HepG2 (cell line): ENCODE results near the gene TCFL5. TPM values are rescaled to one million over a fixed set of nuclear protein-coding genes. Genes with fewer than 3 reads are reported as not detected.
A peak's percentile ranks its signal among the peaks of the same experiment; 100 is the strongest.

Experiments used
- MAFK ChIP-seq, 2 experiments: IDR thresholded peaks in 1 of 2; conservative IDR thresholded peaks in 1 of 2; 2 replicates each; pipeline ENCODE4 v1.6.1; 2011; ENCODE audit warnings: improper control_type of control experiment in 2 of 2, low read length in 2 of 2
- MZF1 ChIP-seq: sonication (generic); formaldehyde crosslinking; IDR thresholded peaks from 2 replicates; pipeline ENCODE4 v1.8.1; 2023; ENCODE audit warnings: mild to moderate bottlenecking, missing genetic modification reagents, borderline replicate concordance
- PCBP1 ChIP-seq: fragments of 200-400 bp; formaldehyde crosslinking; IDR thresholded peaks from 2 replicates; pipeline ENCODE4 v1.6.1; 2017; ENCODE audit warnings: mild to moderate bottlenecking, low read depth, low read length, borderline replicate concordance
- PHF20 ChIP-seq: sonication (generic); formaldehyde crosslinking; IDR thresholded peaks from 2 replicates; pipeline ENCODE4 v1.5.0; 2020; ENCODE audit warnings: mild to moderate bottlenecking, missing genetic modification reagents
- PRPF4 ChIP-seq: fragments of 200-400 bp; formaldehyde crosslinking; IDR thresholded peaks from 2 replicates; pipeline ENCODE4 v1.6.1; 2016; ENCODE audit warnings: low read length, low read depth; ENCODE audit not compliant: poor library complexity, severe bottlenecking
- RORA ChIP-seq: sonication (generic); formaldehyde crosslinking; IDR thresholded peaks from 2 replicates; pipeline ENCODE4 v1.5.0; 2020; ENCODE audit warnings: mild to moderate bottlenecking, missing genetic modification reagents, moderate library complexity
- SIN3A ChIP-seq: IDR thresholded peaks from 2 replicates; pipeline ENCODE4 v1.6.1; 2011; ENCODE audit warnings: low read depth, mild to moderate bottlenecking, control low read depth, low read length, borderline replicate concordance
- SRSF4 ChIP-seq: fragments of 200-400 bp; formaldehyde crosslinking; IDR thresholded peaks from one replicate; pipeline ENCODE4 v1.6.1; 2018; ENCODE audit warnings: mild to moderate bottlenecking, low read depth, low read length, moderate library complexity; ENCODE audit not compliant: poor library complexity, severe bottlenecking
- ZFP37 ChIP-seq: sonication (generic); formaldehyde crosslinking; IDR thresholded peaks from 2 replicates; pipeline ENCODE4 v1.4.0; 2020; ENCODE audit warnings: missing genetic modification reagents, borderline replicate concordance
- ZFP41 ChIP-seq: sonication (generic); formaldehyde crosslinking; IDR thresholded peaks from 2 replicates; pipeline ENCODE4 v1.4.0; 2020; ENCODE audit warnings: mild to moderate bottlenecking, missing genetic modification reagents, borderline replicate concordance
- ZNF124 ChIP-seq: sonication (generic); formaldehyde crosslinking; IDR thresholded peaks from 2 replicates; pipeline ENCODE4 v1.4.0; 2020; ENCODE audit warnings: missing genetic modification reagents
- ZNF264 ChIP-seq: sonication (generic); formaldehyde crosslinking; IDR thresholded peaks from 2 replicates; pipeline ENCODE4 v1.4.0; 2020; ENCODE audit warnings: missing genetic modification reagents
- ZNF660 ChIP-seq: sonication (generic); formaldehyde crosslinking; IDR thresholded peaks from 2 replicates; pipeline ENCODE4 v1.5.1; 2020; ENCODE audit warnings: mild to moderate bottlenecking, low read depth, missing genetic modification reagents, borderline replicate concordance
- ZNF879 ChIP-seq: sonication (generic); formaldehyde crosslinking; IDR thresholded peaks from 2 replicates; pipeline ENCODE4 v1.8.1; 2023; ENCODE audit warnings: missing genetic modification reagents
- polyA plus RNA-seq, 8 experiments: library from polyadenylated mRNA; depleted of rRNA in 3 of 8; stranded (reverse) in 7 of 8; unstranded in 1 of 8; fragments of >200 nt; fragmentation: Illumina TruSeq in 4 of 8; extraction: Trizol in 4 of 8; gene quantifications; 2 replicates each; pipeline versions ENCODE4 v1.2.1 to v1.2.3, GENCODE V29; 2011 to 2016; ENCODE audit warnings: low read depth in 4 of 8, missing spikeins in 1 of 8, mixed read lengths in 1 of 8; ENCODE audit not compliant: insufficient read depth in 1 of 8
- total RNA-seq, 5 experiments: library from RNA; depleted of rRNA; stranded (reverse); fragments of >200 nt; fragmentation: Illumina TruSeq; extraction: Trizol; gene quantifications; 2 replicates each; pipeline ENCODE4 v1.2.3, GENCODE V29; 2016; ENCODE audit warnings: low read depth in 1 of 5
- TF ChIP-seq, protein P1 (sequence below), 2 experiments: IDR thresholded peaks; 2 replicates each; pipeline ENCODE4 v1.6.1; 2011 to 2012; ENCODE audit warnings: low read length in 2 of 2, borderline replicate concordance in 1 of 2, low read depth in 1 of 2, mild to moderate bottlenecking in 1 of 2, moderate library complexity in 1 of 2
- TF ChIP-seq, protein P2 (sequence below): sonication (generic); formaldehyde crosslinking; IDR thresholded peaks from 2 replicates; pipeline ENCODE4 v1.5.0; 2020; ENCODE audit warnings: mild to moderate bottlenecking, missing genetic modification reagents
- TF ChIP-seq, protein P3 (sequence below): sonication (generic); formaldehyde crosslinking; IDR thresholded peaks from 2 replicates; pipeline ENCODE4 v1.4.0; 2020; ENCODE audit warnings: missing genetic modification reagents
- TF ChIP-seq, protein P4 (sequence below): sonication (generic); formaldehyde crosslinking; IDR thresholded peaks from 2 replicates; pipeline ENCODE4 v1.4.0; 2020; ENCODE audit warnings: missing genetic modification reagents
- TF ChIP-seq, protein P5 (sequence below): sonication (generic); formaldehyde crosslinking; conservative IDR thresholded peaks from 2 replicates; pipeline ENCODE4 v1.5.0; 2020; ENCODE audit warnings: missing genetic modification reagents

The TCFL5 gene
- total and polyA plus RNA-seq, 2 of the 13 experiments (the other 11 are each of a cell fraction or from before 2014, with no cell fraction given) = 14.8 to 20.0 TPM

DNA sequence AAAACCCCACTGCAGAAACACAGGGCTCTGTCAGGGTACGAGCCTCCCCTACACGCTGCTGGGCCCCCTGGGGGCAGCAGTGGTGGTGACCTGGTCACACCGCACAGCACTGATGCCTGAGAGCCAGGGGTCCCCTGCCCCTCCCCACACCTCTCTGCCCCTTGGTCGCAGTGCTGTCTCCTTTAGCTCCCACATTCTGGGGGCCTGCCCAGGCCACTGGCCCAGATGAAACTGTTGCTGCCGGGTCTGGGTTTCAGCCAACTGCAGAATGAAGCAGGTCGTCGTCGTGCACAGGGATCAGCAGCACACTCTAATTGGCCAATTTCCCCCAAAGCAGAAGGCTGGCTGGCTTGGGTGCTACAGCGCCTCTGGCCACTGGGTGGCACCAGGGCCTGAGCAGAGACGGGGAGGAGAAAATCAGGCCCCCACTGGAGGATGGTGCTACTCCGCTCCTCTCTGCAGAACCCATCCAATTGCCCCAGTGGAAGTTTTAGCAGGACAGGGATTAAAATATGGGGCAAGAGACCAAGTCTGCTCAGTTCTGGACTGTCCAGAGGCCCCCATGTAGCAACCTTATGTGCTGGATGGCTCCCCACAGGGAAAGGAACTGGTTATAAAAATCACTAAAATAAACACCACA is 38.5 kb upstream of the TCFL5 start (continued):
- TF ChIP-seq RORA (CRISPR knock-in tag) (no peak), ZNF879 (CRISPR knock-in tag) (no peak), ZFP41 (peak; percentile 58; the same call in 1 of the 2 replicates), PRPF4 (no peak), MAFK (conservative IDR thresholded peaks at IDR 0.05 in 1 of 2, IDR thresholded peaks at IDR 0.05 in 1 of 2; ENCODE audit: low read length in 2 of 2) (no peak), ZFP37 (CRISPR knock-in tag) (peak; percentile 93), SRSF4 (peak; percentile 68), ZNF124 (CRISPR knock-in tag) (peak; percentile 59), MZF1 (CRISPR knock-in tag) (peak; percentile 84; the same call in 1 of the 2 replicates), ZNF660 (no peak), ZNF264 (CRISPR knock-in tag) (peak; percentile 93), SIN3A (peak; percentile 73; the same call in 1 of the 2 replicates), PCBP1 (peak; percentile 88), PHF20 (CRISPR knock-in tag) (no peak)
- TF ChIP-seq, protein P1, sequence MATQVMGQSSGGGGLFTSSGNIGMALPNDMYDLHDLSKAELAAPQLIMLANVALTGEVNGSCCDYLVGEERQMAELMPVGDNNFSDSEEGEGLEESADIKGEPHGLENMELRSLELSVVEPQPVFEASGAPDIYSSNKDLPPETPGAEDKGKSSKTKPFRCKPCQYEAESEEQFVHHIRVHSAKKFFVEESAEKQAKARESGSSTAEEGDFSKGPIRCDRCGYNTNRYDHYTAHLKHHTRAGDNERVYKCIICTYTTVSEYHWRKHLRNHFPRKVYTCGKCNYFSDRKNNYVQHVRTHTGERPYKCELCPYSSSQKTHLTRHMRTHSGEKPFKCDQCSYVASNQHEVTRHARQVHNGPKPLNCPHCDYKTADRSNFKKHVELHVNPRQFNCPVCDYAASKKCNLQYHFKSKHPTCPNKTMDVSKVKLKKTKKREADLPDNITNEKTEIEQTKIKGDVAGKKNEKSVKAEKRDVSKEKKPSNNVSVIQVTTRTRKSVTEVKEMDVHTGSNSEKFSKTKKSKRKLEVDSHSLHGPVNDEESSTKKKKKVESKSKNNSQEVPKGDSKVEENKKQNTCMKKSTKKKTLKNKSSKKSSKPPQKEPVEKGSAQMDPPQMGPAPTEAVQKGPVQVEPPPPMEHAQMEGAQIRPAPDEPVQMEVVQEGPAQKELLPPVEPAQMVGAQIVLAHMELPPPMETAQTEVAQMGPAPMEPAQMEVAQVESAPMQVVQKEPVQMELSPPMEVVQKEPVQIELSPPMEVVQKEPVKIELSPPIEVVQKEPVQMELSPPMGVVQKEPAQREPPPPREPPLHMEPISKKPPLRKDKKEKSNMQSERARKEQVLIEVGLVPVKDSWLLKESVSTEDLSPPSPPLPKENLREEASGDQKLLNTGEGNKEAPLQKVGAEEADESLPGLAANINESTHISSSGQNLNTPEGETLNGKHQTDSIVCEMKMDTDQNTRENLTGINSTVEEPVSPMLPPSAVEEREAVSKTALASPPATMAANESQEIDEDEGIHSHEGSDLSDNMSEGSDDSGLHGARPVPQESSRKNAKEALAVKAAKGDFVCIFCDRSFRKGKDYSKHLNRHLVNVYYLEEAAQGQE (IDR thresholded peaks at IDR 0.05; ENCODE audit: borderline replicate concordance in 1 of 2, low read depth in 1 of 2, low read length in 2 of 2) = no peak
- TF ChIP-seq, protein P2, sequence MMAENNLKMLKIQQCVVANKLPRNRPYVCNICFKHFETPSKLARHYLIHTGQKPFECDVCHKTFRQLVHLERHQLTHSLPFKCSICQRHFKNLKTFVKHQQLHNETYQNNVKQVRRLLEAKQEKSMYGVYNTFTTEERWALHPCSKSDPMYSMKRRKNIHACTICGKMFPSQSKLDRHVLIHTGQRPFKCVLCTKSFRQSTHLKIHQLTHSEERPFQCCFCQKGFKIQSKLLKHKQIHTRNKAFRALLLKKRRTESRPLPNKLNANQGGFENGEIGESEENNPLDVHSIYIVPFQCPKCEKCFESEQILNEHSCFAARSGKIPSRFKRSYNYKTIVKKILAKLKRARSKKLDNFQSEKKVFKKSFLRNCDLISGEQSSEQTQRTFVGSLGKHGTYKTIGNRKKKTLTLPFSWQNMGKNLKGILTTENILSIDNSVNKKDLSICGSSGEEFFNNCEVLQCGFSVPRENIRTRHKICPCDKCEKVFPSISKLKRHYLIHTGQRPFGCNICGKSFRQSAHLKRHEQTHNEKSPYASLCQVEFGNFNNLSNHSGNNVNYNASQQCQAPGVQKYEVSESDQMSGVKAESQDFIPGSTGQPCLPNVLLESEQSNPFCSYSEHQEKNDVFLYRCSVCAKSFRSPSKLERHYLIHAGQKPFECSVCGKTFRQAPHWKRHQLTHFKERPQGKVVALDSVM (CRISPR knock-in tag) = peak; percentile 77
- TF ChIP-seq, protein P3, sequence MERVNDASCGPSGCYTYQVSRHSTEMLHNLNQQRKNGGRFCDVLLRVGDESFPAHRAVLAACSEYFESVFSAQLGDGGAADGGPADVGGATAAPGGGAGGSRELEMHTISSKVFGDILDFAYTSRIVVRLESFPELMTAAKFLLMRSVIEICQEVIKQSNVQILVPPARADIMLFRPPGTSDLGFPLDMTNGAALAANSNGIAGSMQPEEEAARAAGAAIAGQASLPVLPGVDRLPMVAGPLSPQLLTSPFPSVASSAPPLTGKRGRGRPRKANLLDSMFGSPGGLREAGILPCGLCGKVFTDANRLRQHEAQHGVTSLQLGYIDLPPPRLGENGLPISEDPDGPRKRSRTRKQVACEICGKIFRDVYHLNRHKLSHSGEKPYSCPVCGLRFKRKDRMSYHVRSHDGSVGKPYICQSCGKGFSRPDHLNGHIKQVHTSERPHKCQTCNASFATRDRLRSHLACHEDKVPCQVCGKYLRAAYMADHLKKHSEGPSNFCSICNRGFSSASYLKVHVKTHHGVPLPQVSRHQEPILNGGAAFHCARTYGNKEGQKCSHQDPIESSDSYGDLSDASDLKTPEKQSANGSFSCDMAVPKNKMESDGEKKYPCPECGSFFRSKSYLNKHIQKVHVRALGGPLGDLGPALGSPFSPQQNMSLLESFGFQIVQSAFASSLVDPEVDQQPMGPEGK (CRISPR knock-in tag) = peak; percentile 99
- TF ChIP-seq, protein P4, sequence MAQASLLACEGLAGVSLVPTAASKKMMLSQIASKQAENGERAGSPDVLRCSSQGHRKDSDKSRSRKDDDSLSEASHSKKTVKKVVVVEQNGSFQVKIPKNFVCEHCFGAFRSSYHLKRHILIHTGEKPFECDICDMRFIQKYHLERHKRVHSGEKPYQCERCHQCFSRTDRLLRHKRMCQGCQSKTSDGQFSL (CRISPR knock-in tag) = peak; percentile 88
- TF ChIP-seq, protein P5, sequence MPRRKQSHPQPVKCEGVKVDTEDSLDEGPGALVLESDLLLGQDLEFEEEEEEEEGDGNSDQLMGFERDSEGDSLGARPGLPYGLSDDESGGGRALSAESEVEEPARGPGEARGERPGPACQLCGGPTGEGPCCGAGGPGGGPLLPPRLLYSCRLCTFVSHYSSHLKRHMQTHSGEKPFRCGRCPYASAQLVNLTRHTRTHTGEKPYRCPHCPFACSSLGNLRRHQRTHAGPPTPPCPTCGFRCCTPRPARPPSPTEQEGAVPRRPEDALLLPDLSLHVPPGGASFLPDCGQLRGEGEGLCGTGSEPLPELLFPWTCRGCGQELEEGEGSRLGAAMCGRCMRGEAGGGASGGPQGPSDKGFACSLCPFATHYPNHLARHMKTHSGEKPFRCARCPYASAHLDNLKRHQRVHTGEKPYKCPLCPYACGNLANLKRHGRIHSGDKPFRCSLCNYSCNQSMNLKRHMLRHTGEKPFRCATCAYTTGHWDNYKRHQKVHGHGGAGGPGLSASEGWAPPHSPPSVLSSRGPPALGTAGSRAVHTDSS (CRISPR knock-in tag) = no peak
